ENCODE measurements around the gene OR7A10. TPM values are rescaled to one million over a fixed set of nuclear protein-coding genes. Genes with fewer than 3 reads are reported as not detected.

Gene OR7A10
- polyA plus RNA-seq, 3 donors, result not detected

GRCh38 chr19:14818588-14818987 lies 30.1 kb downstream of the OR7A10 start:
- intact Hi-C loops (cut with micrococcal nuclease), result no loop called here
- H3K9ac ChIP-seq (ENCODE audit: insufficient read depth, low read length, poor library complexity, severe bottlenecking), result no peak overlapping the region
- H3K4me3 ChIP-seq (replicated peaks in 1 of 3; ENCODE audit: low read depth in 2 of 3, low read length in 3 of 3), result no peak overlapping the region
- H4K20me1 ChIP-seq (ENCODE audit: insufficient read depth, low read length), result no peaks in the 10 kb centered on the region
- TF ChIP-seq, protein P1, sequence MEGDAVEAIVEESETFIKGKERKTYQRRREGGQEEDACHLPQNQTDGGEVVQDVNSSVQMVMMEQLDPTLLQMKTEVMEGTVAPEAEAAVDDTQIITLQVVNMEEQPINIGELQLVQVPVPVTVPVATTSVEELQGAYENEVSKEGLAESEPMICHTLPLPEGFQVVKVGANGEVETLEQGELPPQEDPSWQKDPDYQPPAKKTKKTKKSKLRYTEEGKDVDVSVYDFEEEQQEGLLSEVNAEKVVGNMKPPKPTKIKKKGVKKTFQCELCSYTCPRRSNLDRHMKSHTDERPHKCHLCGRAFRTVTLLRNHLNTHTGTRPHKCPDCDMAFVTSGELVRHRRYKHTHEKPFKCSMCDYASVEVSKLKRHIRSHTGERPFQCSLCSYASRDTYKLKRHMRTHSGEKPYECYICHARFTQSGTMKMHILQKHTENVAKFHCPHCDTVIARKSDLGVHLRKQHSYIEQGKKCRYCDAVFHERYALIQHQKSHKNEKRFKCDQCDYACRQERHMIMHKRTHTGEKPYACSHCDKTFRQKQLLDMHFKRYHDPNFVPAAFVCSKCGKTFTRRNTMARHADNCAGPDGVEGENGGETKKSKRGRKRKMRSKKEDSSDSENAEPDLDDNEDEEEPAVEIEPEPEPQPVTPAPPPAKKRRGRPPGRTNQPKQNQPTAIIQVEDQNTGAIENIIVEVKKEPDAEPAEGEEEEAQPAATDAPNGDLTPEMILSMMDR (IDR thresholded peaks at IDR 0.05), result no peak
- Mint-ChIP-seq H3K9me3 (peaks cover 0 to 8% (median 1%) of the 10 kb centered on the region in 7 donors), H3K36me3 (no peaks in the 10 kb centered on the region), H3K4me1 (peaks cover 10% of the 10 kb centered on the region), H3K27me3 (ENCODE audit: low read depth in 3 of 3) (peaks cover 1 to 5% (median 2%) of the 10 kb centered on the region in 3 donors), H3K27ac (no peak overlapping the region), H3K4me3 (no peak overlapping the region)
- H3K36me3 ChIP-seq (replicated peaks in 1 of 2; ENCODE audit: control insufficient read depth in 1 of 2, insufficient read depth in 2 of 2, low read length in 2 of 2), result no peaks in the 10 kb centered on the region
- 87% methylated on average over 3 of the region's 8 CpGs for WGBS (ENCODE audit: insufficient coverage)
- H2AFZ ChIP-seq (ENCODE audit: insufficient read depth, low read depth, low read length, poor library complexity, severe bottlenecking), result no peak overlapping the region
- no peaks in the 10 kb centered on the region for H3K27me3 ChIP-seq (ENCODE audit: control insufficient read depth in 2 of 2, insufficient read depth in 2 of 2, low read length in 2 of 2)
- no peak for DNase-seq
- peaks cover 6 to 11% of the 10 kb centered on the region in 2 donors for H3K4me1 ChIP-seq (ENCODE audit: control insufficient read depth in 1 of 2, insufficient read depth in 2 of 2, low read length in 2 of 2)
- H3K79me2 ChIP-seq (ENCODE audit: insufficient read depth, low read length), result no peaks in the 10 kb centered on the region
- no peak overlapping the region for H3K4me2 ChIP-seq (replicated peaks; ENCODE audit: extremely low read depth, low read length, poor library complexity, severe bottlenecking)
- no peak overlapping the region for H3K27ac ChIP-seq (ENCODE audit: low read depth in 1 of 2, low read length in 2 of 2)
- H3K9me3 ChIP-seq (replicated peaks in 1 of 2; ENCODE audit: control insufficient read depth in 1 of 2, insufficient read depth in 1 of 2, low read length in 2 of 2), result no peaks in the 10 kb centered on the region

DNA sequence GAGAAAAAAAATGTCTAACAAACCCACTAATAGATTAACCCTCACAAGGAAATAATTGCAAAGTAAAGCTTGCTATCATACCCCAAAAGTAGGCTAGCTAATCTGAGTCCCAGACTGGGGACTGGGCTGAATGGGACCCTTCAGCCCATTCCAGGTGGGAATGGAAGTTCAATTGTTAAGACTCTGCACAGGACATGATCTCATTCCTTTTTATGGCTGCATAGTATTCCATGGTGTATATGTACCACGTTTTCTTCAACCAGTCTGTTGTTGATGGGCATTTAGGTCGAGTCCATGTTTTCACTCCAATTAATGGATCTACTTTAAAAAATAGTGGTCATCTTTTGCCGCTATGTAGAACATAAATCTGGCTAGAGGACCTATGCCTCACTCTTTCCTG lies 31.7 kb downstream of the OR7A10 start:
- no peaks in the 10 kb centered on the region for H3K27me3 ChIP-seq (ENCODE audit: control insufficient read depth in 2 of 2, insufficient read depth in 2 of 2, low read length in 2 of 2)
- no peak overlapping the region for H2AFZ ChIP-seq (ENCODE audit: insufficient read depth, low read depth, low read length, poor library complexity, severe bottlenecking)
- Mint-ChIP-seq H3K27ac (no peak overlapping the region), H3K9me3 (peaks cover 0 to 8% (median 1%) of the 10 kb centered on the region in 7 donors), H3K4me3 (no peak overlapping the region), H3K36me3 (no peaks in the 10 kb centered on the region), H3K27me3 (ENCODE audit: low read depth in 3 of 3) (peaks cover 0 to 3% (median 2%) of the 10 kb centered on the region in 3 donors), H3K4me1 (peaks cover 6% of the 10 kb centered on the region)
- peaks cover 5 to 6% of the 10 kb centered on the region in 2 donors for H3K4me1 ChIP-seq (ENCODE audit: control insufficient read depth in 1 of 2, insufficient read depth in 2 of 2, low read length in 2 of 2)
- no peaks in the 10 kb centered on the region for H3K36me3 ChIP-seq (replicated peaks in 1 of 2; ENCODE audit: control insufficient read depth in 1 of 2, insufficient read depth in 2 of 2, low read length in 2 of 2)
- H3K4me3 ChIP-seq (replicated peaks in 1 of 3; ENCODE audit: low read depth in 2 of 3, low read length in 3 of 3), result no peak overlapping the region
- no peak overlapping the region for H3K4me2 ChIP-seq (replicated peaks; ENCODE audit: extremely low read depth, low read length, poor library complexity, severe bottlenecking)
- TF ChIP-seq, protein P1 (IDR thresholded peaks at IDR 0.05), result no peak
- intact Hi-C loops (cut with micrococcal nuclease), result no loop called here
- no peak overlapping the region for H3K27ac ChIP-seq (ENCODE audit: low read depth in 1 of 2, low read length in 2 of 2)
- DNase-seq, result no peak
- H3K79me2 ChIP-seq (ENCODE audit: insufficient read depth, low read length), result no peaks in the 10 kb centered on the region
- no peaks in the 10 kb centered on the region for H4K20me1 ChIP-seq (ENCODE audit: insufficient read depth, low read length)
- WGBS (ENCODE audit: insufficient coverage), result 76% methylated on average over 3 of the region's 3 CpGs
- no peak overlapping the region for H3K9ac ChIP-seq (ENCODE audit: insufficient read depth, low read length, poor library complexity, severe bottlenecking)
- H3K9me3 ChIP-seq (replicated peaks in 1 of 2; ENCODE audit: control insufficient read depth in 1 of 2, insufficient read depth in 1 of 2, low read length in 2 of 2), result no peaks in the 10 kb centered on the region
